Stomach (tissue), 9 donors: ENCODE results near the gene SBSN. TPM values are rescaled to one million over a fixed set of nuclear protein-coding genes. Genes with fewer than 3 reads are reported as not detected.
A peak's percentile ranks its signal among the peaks of the same experiment; 100 is the strongest.

Experiments used
- DNase-seq, 2 donors: peaks; one replicate each; pipeline versions ENCODE4 v3.0.0 to v3.0.0-alpha.2; 2013 to 2019
- H3K27ac ChIP-seq, 5 donors: fragments of 200-600 bp in 4 of 5; sonication (generic) in 4 of 5; one replicate each; pipeline ENCODE4 v1.5.1; 2013 to 2019; ENCODE audit warnings: mild to moderate bottlenecking in 1 of 5, moderate library complexity in 1 of 5
- H3K27me3 ChIP-seq, 3 donors: fragments of 200-600 bp; sonication (generic); one replicate each; pipeline ENCODE4 v1.5.1; 2017 to 2019; ENCODE audit warnings: mixed run types in 1 of 3
- H3K36me3 ChIP-seq, 4 donors: fragments of 200-600 bp; sonication (generic); 1 replicate in 3 of 4; 2 replicates in 1 of 4; pipeline ENCODE4 v1.5.1; 2016 to 2019
- H3K4me1 ChIP-seq, 4 donors: fragments of 200-600 bp; sonication (generic); one replicate each; pipeline ENCODE4 v1.5.1; 2016 to 2019
- H3K4me3 ChIP-seq, 4 donors: fragments of 200-600 bp; sonication (generic) in 3 of 4; one replicate each; pipeline ENCODE4 v1.5.1; 2016 to 2019; ENCODE audit warnings: mild to moderate bottlenecking in 1 of 4
- H3K9me3 ChIP-seq, 4 donors: fragments of 200-600 bp; sonication (generic); one replicate each; pipeline ENCODE4 v1.5.1; 2016 to 2019
- CTCF ChIP-seq, 7 experiments: fragments of 450-650 bp in 4 of 7; fragments of 200-600 bp in 3 of 7; sonication (generic) in 3 of 7; IDR thresholded peaks; one replicate each; pipeline ENCODE4 v1.5.1; 2016 to 2019; ENCODE audit warnings: antibody characterized with exemption in 7 of 7, control low read depth in 2 of 7, mild to moderate bottlenecking in 1 of 7
- EP300 ChIP-seq: sonication (generic); formaldehyde crosslinking; IDR thresholded peaks from one replicate; pipeline ENCODE4 v1.6.1; 2017; ENCODE audit warnings: antibody characterized with exemption
- POLR2A ChIP-seq, 4 donors: fragments of 450-650 bp; IDR thresholded peaks; one replicate each; pipeline ENCODE4 v1.6.1; 2016; ENCODE audit warnings: antibody characterized with exemption in 4 of 4, control low read depth in 2 of 4, mild to moderate bottlenecking in 1 of 4, moderate library complexity in 1 of 4
- POLR2AphosphoS5 ChIP-seq, 3 donors: sonication (generic); formaldehyde crosslinking; IDR thresholded peaks; one replicate each; pipeline ENCODE4 v1.6.1; 2016; ENCODE audit warnings: antibody characterized with exemption in 3 of 3
- WGBS, 5 donors: extraction: QIAGEN DNeasy Blood & Tissue Kit in 3 of 5; methylation state at CpG; one replicate each; pipeline versions ENCODE4 v1.1.5 to v1.1.7; 2013 to 2018; 5-methylcytosine and 5-hydroxymethylcytosine counted together
- intact Hi-C: fragments of 100-400 bp; cut with DNase I; formaldehyde crosslinking; loops from one replicate; pipeline ENCODE4 v1.15.1; 2023; ENCODE audit warnings: low total_unique reads
- polyA plus RNA-seq, 3 donors: library from polyadenylated mRNA; stranded (reverse); fragments of 200-250 nt; gene quantifications; one replicate each; pipeline ENCODE4 v1.2.3, GENCODE V29; 2013
- total RNA-seq, 5 donors: library from RNA; depleted of rRNA; stranded (reverse); fragments of >200 nt; gene quantifications; one replicate each; pipeline versions ENCODE4 v1.1.0 to v1.2.3, GENCODE V29; 2014 to 2016
- donor health status: healthy with polysubstance abuse.
- donor health status: Bipolar disorder and iron deficiency.
- donor health status: healthy.

Gene SBSN
- total and polyA plus RNA-seq, 8 donors: 1.1 to 29.2 TPM; not detected in 6

- WGBS, 5 donors: 81 to 86% (median 84%) methylated on average over 7 of the region's 7 CpGs
- no peak for TF ChIP-seq POLR2A (IDR thresholded peaks at IDR 0.05)
- Histone ChIP-seq H3K4me1 (no peaks in the 10 kb centered on the region), H3K4me3 (no peak overlapping the region), H3K36me3 (no peaks in the 10 kb centered on the region), H3K27ac (no peak overlapping the region), H3K27me3 (peaks cover 0 to 55% (median 17%) of the 10 kb centered on the region in 3 donors), H3K9me3 (no peaks in the 10 kb centered on the region)
- DNase-seq: no peak
- intact Hi-C loops: no loop called here
Measured at GRCh38 chr19:35566738-35567137, 38.6 kb upstream of the SBSN start.

GRCh38 chr19:35565016-35565856, 37.1 kb upstream of the SBSN start:
- intact Hi-C loops: no loop called here

GRCh38 chr19:35563207-35563829, 35.2 kb upstream of the SBSN start, which contains the start of gene ATP4A:
Gene ATP4A (minus strand): TSS chr19:35563658. CDS start chr19:35563629, 29 bp downstream.
- no peak for TF ChIP-seq EP300
- no peak for TF ChIP-seq POLR2A (IDR thresholded peaks at IDR 0.05)
- TF ChIP-seq POLR2AphosphoS5 (IDR thresholded peaks at IDR 0.05): no peak
- no peak for TF ChIP-seq CTCF (IDR thresholded peaks at IDR 0.05)
- H3K36me3 ChIP-seq: no peaks in the 10 kb centered on the region
- H3K27ac ChIP-seq: peak within 1 kb of the TSS in 2 of 5 donors; percentile 4 to 64
- intact Hi-C loops: no loop called here
- WGBS, 5 donors: 57 to 71% (median 64%) methylated on average over 13 to 15 of the region's 15 CpGs
- H3K27me3 ChIP-seq: peaks cover 8 to 68% (median 37%) of the 10 kb centered on the region in 3 donors
- no peaks in the 10 kb centered on the region for H3K9me3 ChIP-seq
- H3K4me3 ChIP-seq: peak within 1 kb of the TSS in 2 of 4 donors; percentile 14 to 20
- H3K4me1 ChIP-seq: peaks cover under 1 to 6% (median 3%) of the 10 kb centered on the region in 4 donors
- DNase-seq: peak in 1 of 2 donors; percentile 1

More at GRCh38 chr19:35565016-35565856, 37.1 kb upstream of the SBSN start:
- no peak for TF ChIP-seq EP300
- TF ChIP-seq POLR2AphosphoS5 (IDR thresholded peaks at IDR 0.05): no peak
- TF ChIP-seq CTCF (IDR thresholded peaks at IDR 0.05): no peak
- no peak for TF ChIP-seq POLR2A (IDR thresholded peaks at IDR 0.05)
- Histone ChIP-seq H3K4me3 (no peak overlapping the region), H3K36me3 (no peaks in the 10 kb centered on the region), H3K27me3 (peaks cover 0 to 63% (median 18%) of the 10 kb centered on the region in 3 donors), H3K9me3 (no peaks in the 10 kb centered on the region), H3K4me1 (no peaks in the 10 kb centered on the region), H3K27ac (peak overlapping the region in 1 of 5 donors; percentile 7)
- 49 to 66% (median 56%) methylated on average over 10 to 12 of the region's 12 CpGs for WGBS, 5 donors
- DNase-seq: no peak

GRCh38 chr19:35562776-35563175, 34.7 kb upstream of the SBSN start:
- peaks cover 6 to 12% (median 8%) of the 10 kb centered on the region in 4 donors for H3K4me1 ChIP-seq
- intact Hi-C loops: no loop called here
- peak overlapping the region in 2 of 5 donors; percentile 4 to 64 for H3K27ac ChIP-seq
- H3K27me3 ChIP-seq: peaks cover 12 to 73% (median 42%) of the 10 kb centered on the region in 3 donors
- 56 to 67% (median 59%) methylated on average over 2 of the region's 2 CpGs for WGBS, 5 donors
- DNase-seq: no peak
- TF ChIP-seq POLR2AphosphoS5 (IDR thresholded peaks at IDR 0.05) (no peak), CTCF (IDR thresholded peaks at IDR 0.05) (no peak)
- H3K9me3 ChIP-seq: no peaks in the 10 kb centered on the region
- no peaks in the 10 kb centered on the region for H3K36me3 ChIP-seq
- peak overlapping the region in 2 of 4 donors; percentile 11 to 14 for H3K4me3 ChIP-seq
